Fibroblast of villous mesenchyme (primary cell): ENCODE data around the gene GAS2. TPM values are rescaled to one million over a fixed set of nuclear protein-coding genes. Genes with fewer than 3 reads are reported as not detected.

Source experiments
- DNase-seq: peaks from one replicate; pipeline ENCODE4 v3.0.0-alpha.2; 2010; ENCODE audit warnings: low read depth
- H3K4me3 ChIP-seq: 2 replicates; pipeline ENCODE4 v1.5.1; 2011; ENCODE audit warnings: low read depth, mild to moderate bottlenecking, low read length
- total RNA-seq: library from RNA; depleted of rRNA; stranded (reverse); fragments of >200 nt; gene quantifications from 2 replicates; pipeline ENCODE4 v1.2.3, GENCODE V29; 2012
- TF ChIP-seq, protein P1 (sequence below): IDR thresholded peaks from 2 replicates; pipeline ENCODE4 v1.5.1; 2012; ENCODE audit warnings: low read depth, mild to moderate bottlenecking, low read length; ENCODE audit not compliant: insufficient read depth

Gene GAS2
- total RNA-seq, 1 donor = 1.7 TPM

- no peak overlapping the region for H3K4me3 ChIP-seq
- no peak for DNase-seq
- TF ChIP-seq, protein P1, sequence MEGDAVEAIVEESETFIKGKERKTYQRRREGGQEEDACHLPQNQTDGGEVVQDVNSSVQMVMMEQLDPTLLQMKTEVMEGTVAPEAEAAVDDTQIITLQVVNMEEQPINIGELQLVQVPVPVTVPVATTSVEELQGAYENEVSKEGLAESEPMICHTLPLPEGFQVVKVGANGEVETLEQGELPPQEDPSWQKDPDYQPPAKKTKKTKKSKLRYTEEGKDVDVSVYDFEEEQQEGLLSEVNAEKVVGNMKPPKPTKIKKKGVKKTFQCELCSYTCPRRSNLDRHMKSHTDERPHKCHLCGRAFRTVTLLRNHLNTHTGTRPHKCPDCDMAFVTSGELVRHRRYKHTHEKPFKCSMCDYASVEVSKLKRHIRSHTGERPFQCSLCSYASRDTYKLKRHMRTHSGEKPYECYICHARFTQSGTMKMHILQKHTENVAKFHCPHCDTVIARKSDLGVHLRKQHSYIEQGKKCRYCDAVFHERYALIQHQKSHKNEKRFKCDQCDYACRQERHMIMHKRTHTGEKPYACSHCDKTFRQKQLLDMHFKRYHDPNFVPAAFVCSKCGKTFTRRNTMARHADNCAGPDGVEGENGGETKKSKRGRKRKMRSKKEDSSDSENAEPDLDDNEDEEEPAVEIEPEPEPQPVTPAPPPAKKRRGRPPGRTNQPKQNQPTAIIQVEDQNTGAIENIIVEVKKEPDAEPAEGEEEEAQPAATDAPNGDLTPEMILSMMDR = no peak
Measured at GRCh38 chr11:22764735-22765134, 98.3 kb downstream of the GAS2 start.

- H3K4me3 ChIP-seq = no peak overlapping the region
- TF ChIP-seq, protein P1 = no peak
- DNase-seq = no peak
Measured at GRCh38 chr11:22768281-22768680, 101.9 kb downstream of the GAS2 start.

DNA sequence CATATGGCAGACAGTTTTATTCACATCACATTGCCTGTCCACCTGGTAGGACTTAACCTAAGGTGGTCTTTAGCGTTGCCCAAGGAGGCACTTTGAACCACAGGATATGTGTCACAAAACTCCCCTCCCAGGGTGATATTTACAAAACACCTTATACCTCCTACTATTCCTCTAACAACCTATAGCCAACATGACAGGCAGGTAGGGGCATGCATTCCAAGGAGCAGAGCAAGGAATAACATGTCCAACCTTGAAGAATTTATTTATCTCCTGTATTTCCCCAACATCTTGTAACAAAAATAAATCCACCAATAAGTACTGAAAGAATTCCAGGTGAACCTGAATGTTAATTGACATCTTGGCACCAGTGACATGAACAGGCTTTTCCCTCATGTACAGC lies 102.7 kb downstream of the GAS2 start:
- no peak for DNase-seq
- TF ChIP-seq, protein P1 = no peak
- no peak overlapping the region for H3K4me3 ChIP-seq

GRCh38 chr11:22774716-22775115 lies 108.3 kb downstream of the GAS2 start:
- TF ChIP-seq, protein P1 = no peak
- DNase-seq = no peak

GRCh38 chr11:22775248-22775647 lies 108.8 kb downstream of the GAS2 start:
- no peak for DNase-seq
- TF ChIP-seq, protein P1 = no peak
- no peak overlapping the region for H3K4me3 ChIP-seq

More at GRCh38 chr11:22774716-22775115, 108.3 kb downstream of the GAS2 start:
- no peak overlapping the region for H3K4me3 ChIP-seq

DNA sequence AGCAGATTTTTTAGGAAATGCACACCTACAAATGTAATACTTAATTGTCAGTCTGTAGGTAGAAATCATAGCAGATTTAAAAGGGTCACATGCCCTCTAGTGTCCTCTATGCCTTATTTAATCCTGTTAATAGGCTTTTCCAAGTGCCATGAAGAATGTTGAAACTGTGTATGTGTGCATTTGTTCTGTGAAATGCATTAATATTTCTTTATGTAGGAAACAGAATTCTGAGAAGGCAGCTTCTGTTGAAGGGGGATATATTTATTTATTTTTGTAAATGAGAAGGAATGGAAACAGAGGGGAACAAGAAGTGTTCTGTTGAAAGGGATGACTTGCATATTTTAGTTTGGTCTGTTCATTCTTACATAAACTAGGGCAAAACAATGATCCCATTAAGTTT lies 112.2 kb downstream of the GAS2 start:
- DNase-seq = no peak
- TF ChIP-seq, protein P1 = no peak
- H3K4me3 ChIP-seq = no peak overlapping the region

- TF ChIP-seq, protein P1 = no peak
- H3K4me3 ChIP-seq = no peak overlapping the region
Measured at GRCh38 chr11:22779850-22780249, 113.4 kb downstream of the GAS2 start.

More at GRCh38 chr11:22779850-22780249, 113.4 kb downstream of the GAS2 start:
- no peak for DNase-seq
